Esophagus muscularis mucosa (tissue), 4 donors: Measurements from ENCODE around the gene SPECC1.

Experiments used
- EP300 ChIP-seq: sonication (generic); formaldehyde crosslinking; IDR thresholded peaks from one replicate; pipeline ENCODE4 v1.6.1; 2017; ENCODE audit warnings: antibody characterized with exemption
- POLR2A ChIP-seq: fragments of 450-650 bp; IDR thresholded peaks from one replicate; pipeline ENCODE4 v1.6.1; 2017; ENCODE audit warnings: antibody characterized with exemption, moderate library complexity, mild to moderate bottlenecking, low read depth
- POLR2AphosphoS5 ChIP-seq, 2 donors: sonication (generic); formaldehyde crosslinking; IDR thresholded peaks; one replicate each; pipeline ENCODE4 v1.6.1; 2017; ENCODE audit warnings: antibody characterized with exemption in 2 of 2
- TF ChIP-seq, protein P1 (sequence below), 3 experiments: fragments of 200-600 bp in 2 of 3; fragments of 450-650 bp in 1 of 3; sonication (generic) in 2 of 3; IDR thresholded peaks; one replicate each; pipeline ENCODE4 v1.5.1; 2017 to 2019; ENCODE audit warnings: antibody characterized with exemption in 3 of 3, mild to moderate bottlenecking in 2 of 3, moderate library complexity in 1 of 3

DNA sequence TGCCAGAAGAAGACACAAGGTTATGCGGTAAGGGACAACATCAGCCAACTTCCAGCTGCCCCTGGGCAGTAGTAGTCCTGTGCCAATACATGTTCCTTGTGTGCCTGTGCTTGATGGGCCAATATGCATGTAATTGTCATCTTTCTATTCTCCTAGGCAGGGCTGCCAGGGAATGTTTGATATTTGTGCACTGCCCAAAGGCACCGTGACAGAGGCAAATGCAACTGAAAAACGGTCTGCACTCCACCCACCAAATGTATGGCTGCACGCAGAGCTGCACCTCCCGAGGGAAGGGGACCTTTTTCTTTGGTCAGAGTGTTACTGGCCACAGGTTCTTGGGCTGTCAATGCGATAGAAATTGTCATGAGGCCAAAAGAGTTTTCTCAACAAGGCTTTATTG, 251.1 kb downstream of the SPECC1 start:
- TF ChIP-seq, protein P1, sequence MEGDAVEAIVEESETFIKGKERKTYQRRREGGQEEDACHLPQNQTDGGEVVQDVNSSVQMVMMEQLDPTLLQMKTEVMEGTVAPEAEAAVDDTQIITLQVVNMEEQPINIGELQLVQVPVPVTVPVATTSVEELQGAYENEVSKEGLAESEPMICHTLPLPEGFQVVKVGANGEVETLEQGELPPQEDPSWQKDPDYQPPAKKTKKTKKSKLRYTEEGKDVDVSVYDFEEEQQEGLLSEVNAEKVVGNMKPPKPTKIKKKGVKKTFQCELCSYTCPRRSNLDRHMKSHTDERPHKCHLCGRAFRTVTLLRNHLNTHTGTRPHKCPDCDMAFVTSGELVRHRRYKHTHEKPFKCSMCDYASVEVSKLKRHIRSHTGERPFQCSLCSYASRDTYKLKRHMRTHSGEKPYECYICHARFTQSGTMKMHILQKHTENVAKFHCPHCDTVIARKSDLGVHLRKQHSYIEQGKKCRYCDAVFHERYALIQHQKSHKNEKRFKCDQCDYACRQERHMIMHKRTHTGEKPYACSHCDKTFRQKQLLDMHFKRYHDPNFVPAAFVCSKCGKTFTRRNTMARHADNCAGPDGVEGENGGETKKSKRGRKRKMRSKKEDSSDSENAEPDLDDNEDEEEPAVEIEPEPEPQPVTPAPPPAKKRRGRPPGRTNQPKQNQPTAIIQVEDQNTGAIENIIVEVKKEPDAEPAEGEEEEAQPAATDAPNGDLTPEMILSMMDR (IDR thresholded peaks at IDR 0.05), result no peak
- TF ChIP-seq POLR2AphosphoS5 (IDR thresholded peaks at IDR 0.05) (no peak), EP300 (no peak), POLR2A (no peak)
